ENCODE results near the gene C9. TPM values are rescaled to one million over a fixed set of nuclear protein-coding genes. Genes with fewer than 3 reads are reported as not detected.
A peak's percentile ranks its signal among the peaks of the same experiment; 100 is the strongest.

C9 gene
- total RNA-seq, 3 donors from 2014 or later (not counting 1 experiment from before 2014, with no cell fraction given): 0.52 TPM; not detected in 2

DNA sequence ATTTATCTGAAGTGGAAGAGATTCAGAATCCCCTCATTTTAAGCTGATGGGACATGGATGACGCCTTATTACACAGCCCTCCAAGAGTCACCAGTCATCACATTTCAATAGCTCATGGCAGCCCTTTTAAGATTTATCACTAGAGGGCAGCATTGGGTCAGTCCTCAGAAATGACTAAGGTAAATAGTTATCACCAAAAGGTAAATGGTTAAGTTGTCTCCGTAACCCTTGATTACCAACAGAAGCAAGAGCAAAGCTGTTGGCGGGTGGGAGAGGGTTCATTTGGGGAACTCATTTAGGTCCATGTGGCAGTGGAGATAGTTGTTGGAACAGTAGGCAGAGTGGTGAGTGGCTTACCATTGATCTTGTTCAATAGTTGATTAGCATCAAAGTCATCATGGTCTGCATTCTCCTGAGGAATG, 12.0 kb upstream of the C9 start:
- no peaks in the 10 kb centered on the region for H3K27me3 ChIP-seq (ENCODE audit: control insufficient read depth, insufficient read depth, low read length)
- WGBS (ENCODE audit: insufficient coverage): 70% methylated on average over 3 of the region's 3 CpGs
- H3K4me3 ChIP-seq (ENCODE audit: low read length): no peak overlapping the region
- no peaks in the 10 kb centered on the region for H3K27me3 Mint-ChIP-seq (ENCODE audit: low read depth in 2 of 2)
- no peaks in the 10 kb centered on the region for H3K4me1 ChIP-seq (ENCODE audit: control insufficient read depth, insufficient read depth, low read length)
- intact Hi-C loops (cut with micrococcal nuclease): loop anchor here (1.0 kb wide), 2 partner anchors 171 to 194 kb away; no protein-coding TSS in a partner anchor
- peak; percentile 57 to 81 (median 70) for ATAC-seq
- peaks cover under 1 to 12% of the 10 kb centered on the region in 2 donors for H3K4me1 Mint-ChIP-seq
- peaks cover 3% of the 10 kb centered on the region for H3K36me3 ChIP-seq (ENCODE audit: control insufficient read depth, insufficient read depth, low read length)
- DNase-seq: peak in 1 of 2 donors; percentile 66
- H3K4me3 Mint-ChIP-seq: no peak overlapping the region
- H3K9me3 Mint-ChIP-seq: no peaks in the 10 kb centered on the region
- H3K27ac ChIP-seq (ENCODE audit: low read length): no peak overlapping the region
- H3K9me3 ChIP-seq (ENCODE audit: control insufficient read depth, insufficient read depth, low read length): no peaks in the 10 kb centered on the region
- peak overlapping the region in 1 of 2 donors; percentile 20 for H3K27ac Mint-ChIP-seq
- TF ChIP-seq, protein P1, sequence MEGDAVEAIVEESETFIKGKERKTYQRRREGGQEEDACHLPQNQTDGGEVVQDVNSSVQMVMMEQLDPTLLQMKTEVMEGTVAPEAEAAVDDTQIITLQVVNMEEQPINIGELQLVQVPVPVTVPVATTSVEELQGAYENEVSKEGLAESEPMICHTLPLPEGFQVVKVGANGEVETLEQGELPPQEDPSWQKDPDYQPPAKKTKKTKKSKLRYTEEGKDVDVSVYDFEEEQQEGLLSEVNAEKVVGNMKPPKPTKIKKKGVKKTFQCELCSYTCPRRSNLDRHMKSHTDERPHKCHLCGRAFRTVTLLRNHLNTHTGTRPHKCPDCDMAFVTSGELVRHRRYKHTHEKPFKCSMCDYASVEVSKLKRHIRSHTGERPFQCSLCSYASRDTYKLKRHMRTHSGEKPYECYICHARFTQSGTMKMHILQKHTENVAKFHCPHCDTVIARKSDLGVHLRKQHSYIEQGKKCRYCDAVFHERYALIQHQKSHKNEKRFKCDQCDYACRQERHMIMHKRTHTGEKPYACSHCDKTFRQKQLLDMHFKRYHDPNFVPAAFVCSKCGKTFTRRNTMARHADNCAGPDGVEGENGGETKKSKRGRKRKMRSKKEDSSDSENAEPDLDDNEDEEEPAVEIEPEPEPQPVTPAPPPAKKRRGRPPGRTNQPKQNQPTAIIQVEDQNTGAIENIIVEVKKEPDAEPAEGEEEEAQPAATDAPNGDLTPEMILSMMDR (IDR thresholded peaks at IDR 0.05): peak; percentile 78
- peaks cover 16% of the 10 kb centered on the region for H3K36me3 Mint-ChIP-seq

- Histone ChIP-seq H3K36me3 (ENCODE audit: control insufficient read depth, insufficient read depth, low read length) (peaks cover 3% of the 10 kb centered on the region), H3K27me3 (ENCODE audit: control insufficient read depth, insufficient read depth, low read length) (no peaks in the 10 kb centered on the region), H3K4me1 (ENCODE audit: control insufficient read depth, insufficient read depth, low read length) (no peaks in the 10 kb centered on the region), H3K4me3 (ENCODE audit: low read length) (no peak overlapping the region), H3K9me3 (ENCODE audit: control insufficient read depth, insufficient read depth, low read length) (no peaks in the 10 kb centered on the region), H3K27ac (ENCODE audit: low read length) (no peak overlapping the region)
- no peak for ATAC-seq
- H3K4me1 Mint-ChIP-seq: peaks cover 9 to 18% of the 10 kb centered on the region in 2 donors
- TF ChIP-seq, protein P1 (IDR thresholded peaks at IDR 0.05): no peak
- no peaks in the 10 kb centered on the region for H3K36me3 Mint-ChIP-seq
- WGBS (ENCODE audit: insufficient coverage): no CpG with 5 or more reads among the region's 2 CpGs
- no peak for DNase-seq
- no peak overlapping the region for H3K27ac Mint-ChIP-seq
- intact Hi-C loops (cut with micrococcal nuclease): no loop called here
- no peaks in the 10 kb centered on the region for H3K27me3 Mint-ChIP-seq (ENCODE audit: low read depth in 2 of 2)
- H3K4me3 Mint-ChIP-seq: no peak overlapping the region
- no peaks in the 10 kb centered on the region for H3K9me3 Mint-ChIP-seq
Observed at GRCh38 chr5:39373791-39374190, 9.5 kb upstream of the C9 start.

DNA sequence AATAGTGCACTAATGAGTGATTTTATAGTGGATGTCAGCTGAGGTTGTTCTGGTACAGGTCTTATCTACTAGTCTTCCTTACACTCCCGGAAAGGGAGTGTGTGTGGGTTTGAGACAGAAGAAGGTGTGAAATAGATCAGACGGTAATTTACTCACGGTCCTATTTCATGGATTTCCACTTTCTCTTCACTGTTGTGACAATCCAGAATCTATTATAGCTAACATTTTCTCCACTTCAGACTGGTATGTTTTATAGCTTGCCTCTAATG, 7.0 kb upstream of the C9 start:
- TF ChIP-seq, protein P1 (IDR thresholded peaks at IDR 0.05): no peak
- peaks cover 9 to 18% of the 10 kb centered on the region in 2 donors for H3K4me1 Mint-ChIP-seq
- no peak overlapping the region for H3K4me3 ChIP-seq (ENCODE audit: low read length)
- no peaks in the 10 kb centered on the region for H3K36me3 Mint-ChIP-seq
- H3K36me3 ChIP-seq (ENCODE audit: control insufficient read depth, insufficient read depth, low read length): peaks cover 3% of the 10 kb centered on the region
- no peaks in the 10 kb centered on the region for H3K27me3 ChIP-seq (ENCODE audit: control insufficient read depth, insufficient read depth, low read length)
- intact Hi-C loops (cut with micrococcal nuclease): no loop called here
- H3K9me3 ChIP-seq (ENCODE audit: control insufficient read depth, insufficient read depth, low read length): no peaks in the 10 kb centered on the region
- WGBS (ENCODE audit: insufficient coverage): no CpG with 5 or more reads among the region's 3 CpGs
- H3K4me1 ChIP-seq (ENCODE audit: control insufficient read depth, insufficient read depth, low read length): no peaks in the 10 kb centered on the region
- H3K9me3 Mint-ChIP-seq: no peaks in the 10 kb centered on the region
- peak in 2 of 3 donors; percentile 35 to 53 for ATAC-seq
- H3K4me3 Mint-ChIP-seq: no peak overlapping the region
- H3K27me3 Mint-ChIP-seq (ENCODE audit: low read depth in 2 of 2): no peaks in the 10 kb centered on the region
- peak in 1 of 2 donors; percentile 4 for DNase-seq
- no peak overlapping the region for H3K27ac ChIP-seq (ENCODE audit: low read length)
- H3K27ac Mint-ChIP-seq: peak overlapping the region; percentile 53 to 62
